T-helper 22 cell (primary cell): ENCODE measurements around the gene DNMT3A.

ENCODE experiments used
- DNase-seq: peaks from one replicate; pipeline ENCODE4 v3.0.0-alpha.2; 2020; ENCODE audit warnings: low read depth

Gene DNMT3A

DNA sequence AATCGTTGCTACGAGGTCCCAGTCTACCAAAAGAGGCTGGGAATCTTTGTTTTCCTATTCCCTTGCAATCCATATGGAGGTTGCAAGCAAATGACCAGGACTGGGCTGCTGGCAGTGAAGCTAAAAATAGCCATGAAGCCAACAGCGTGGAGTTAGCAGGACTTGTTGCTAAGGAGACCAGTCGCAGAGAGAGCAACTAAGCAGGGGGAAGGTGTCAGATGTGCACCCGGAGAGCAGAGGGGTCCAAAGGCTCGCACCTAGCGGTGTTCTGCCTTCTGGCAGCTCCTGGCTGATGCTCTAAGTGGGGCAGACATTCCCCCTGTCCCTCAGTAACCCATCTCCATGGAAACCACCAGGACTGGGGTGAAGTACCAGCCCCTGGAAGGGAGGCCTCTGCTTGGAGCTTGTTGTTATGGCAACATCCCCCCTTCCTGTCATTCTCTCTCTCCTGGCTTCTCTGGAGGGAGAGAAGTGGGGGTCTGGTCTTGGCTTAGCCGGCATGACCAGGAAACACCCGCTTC, 84.6 kb downstream of the DNMT3A start:
- DNase-seq = no peak

DNA sequence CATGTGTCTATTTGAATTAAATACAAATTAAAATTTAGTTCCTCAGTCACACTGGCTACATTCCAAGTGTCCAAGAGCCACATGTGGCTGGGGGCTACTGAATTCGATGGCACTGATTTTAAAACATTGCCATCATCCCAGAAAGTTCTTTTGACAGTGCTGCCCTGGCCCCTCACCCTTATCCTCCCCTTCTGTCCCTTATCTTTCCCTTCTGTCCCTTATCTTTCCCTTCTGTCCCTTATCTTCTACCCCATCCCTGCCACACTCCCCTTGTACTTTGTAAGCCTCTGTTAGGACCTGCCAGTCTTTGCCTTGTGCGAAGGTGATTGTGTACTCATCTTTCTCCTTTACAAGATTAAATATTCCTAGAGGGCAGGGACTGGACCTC, 85.2 kb downstream of the DNMT3A start:
- no peak for DNase-seq

DNA sequence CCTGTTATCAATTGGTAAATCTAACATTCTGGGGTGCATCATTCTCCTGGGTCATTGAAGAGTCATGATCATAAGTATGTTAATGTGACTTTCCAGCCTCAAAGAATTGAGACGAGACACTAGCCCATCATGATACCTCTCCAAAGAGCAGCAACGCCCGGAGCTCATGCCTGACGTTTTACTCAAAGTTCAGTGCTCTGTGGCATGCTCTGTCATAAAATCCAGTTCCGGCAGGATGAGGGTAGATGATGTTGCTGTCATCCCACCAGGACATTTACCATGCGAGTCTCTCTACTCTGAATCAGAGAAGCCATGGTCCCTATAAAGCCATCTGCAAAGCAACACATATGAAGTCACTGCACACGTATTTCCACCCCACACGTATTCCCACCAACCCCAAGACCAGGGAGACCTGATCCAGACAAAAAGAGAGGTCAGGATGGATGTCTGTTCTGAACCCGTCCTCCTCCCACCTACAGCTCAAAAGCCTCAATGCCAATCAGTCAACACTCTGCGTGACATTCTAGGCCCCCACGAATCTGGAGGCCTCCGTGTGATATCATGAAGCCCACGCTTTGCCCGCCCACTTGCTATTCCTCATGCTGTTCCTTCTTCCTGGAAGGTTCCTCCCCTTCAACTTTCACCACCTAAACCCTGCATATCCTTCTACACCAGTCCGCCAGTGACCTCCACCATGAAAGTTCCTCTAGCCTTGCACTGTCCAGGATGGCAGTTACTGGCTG, 85.8 kb downstream of the DNMT3A start:
- no peak for DNase-seq

DNA sequence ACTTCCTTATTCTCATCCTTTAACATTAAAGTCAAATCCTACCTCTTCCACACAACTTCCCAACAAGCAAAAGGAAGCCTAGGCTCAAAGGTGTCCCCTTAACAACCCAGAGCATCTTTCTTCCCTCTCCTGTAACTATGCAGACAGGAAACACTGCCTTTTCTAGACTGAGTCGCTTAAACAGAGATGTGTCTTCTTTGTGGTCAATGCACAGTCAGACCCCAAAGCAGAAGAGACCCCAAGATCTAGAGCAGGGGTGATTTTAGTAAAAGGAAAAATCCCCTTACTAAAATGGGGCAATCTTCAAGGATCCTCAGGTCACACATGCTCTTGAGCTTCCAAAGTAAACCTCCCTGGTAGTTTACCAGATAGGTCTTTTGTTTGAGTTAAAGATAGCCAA, 86.8 kb downstream of the DNMT3A start:
- DNase-seq = no peak

DNA sequence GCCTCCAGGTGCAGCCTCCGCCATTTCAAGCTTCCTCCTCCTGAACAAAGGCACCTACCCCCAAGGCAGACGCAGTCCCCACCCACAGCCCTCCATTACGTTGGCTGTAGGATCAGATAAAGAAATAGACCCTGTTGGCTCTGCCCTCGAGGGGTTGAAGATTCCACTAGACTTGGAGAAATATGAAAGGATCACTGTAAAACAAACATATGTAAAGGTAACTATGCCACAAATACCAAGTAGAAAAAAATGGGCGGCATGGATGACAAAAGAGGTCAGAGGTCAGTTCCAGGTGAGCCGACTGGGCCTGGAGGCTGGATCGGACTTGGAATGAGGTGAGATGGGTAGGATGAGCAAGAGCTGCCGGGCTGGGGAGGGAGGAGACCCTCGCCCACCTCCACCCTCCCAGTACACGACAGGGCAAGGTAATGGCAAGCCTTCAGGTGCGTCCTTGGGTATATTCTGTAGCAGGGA, 88.5 kb downstream of the DNMT3A start:
- DNase-seq = no peak

DNA sequence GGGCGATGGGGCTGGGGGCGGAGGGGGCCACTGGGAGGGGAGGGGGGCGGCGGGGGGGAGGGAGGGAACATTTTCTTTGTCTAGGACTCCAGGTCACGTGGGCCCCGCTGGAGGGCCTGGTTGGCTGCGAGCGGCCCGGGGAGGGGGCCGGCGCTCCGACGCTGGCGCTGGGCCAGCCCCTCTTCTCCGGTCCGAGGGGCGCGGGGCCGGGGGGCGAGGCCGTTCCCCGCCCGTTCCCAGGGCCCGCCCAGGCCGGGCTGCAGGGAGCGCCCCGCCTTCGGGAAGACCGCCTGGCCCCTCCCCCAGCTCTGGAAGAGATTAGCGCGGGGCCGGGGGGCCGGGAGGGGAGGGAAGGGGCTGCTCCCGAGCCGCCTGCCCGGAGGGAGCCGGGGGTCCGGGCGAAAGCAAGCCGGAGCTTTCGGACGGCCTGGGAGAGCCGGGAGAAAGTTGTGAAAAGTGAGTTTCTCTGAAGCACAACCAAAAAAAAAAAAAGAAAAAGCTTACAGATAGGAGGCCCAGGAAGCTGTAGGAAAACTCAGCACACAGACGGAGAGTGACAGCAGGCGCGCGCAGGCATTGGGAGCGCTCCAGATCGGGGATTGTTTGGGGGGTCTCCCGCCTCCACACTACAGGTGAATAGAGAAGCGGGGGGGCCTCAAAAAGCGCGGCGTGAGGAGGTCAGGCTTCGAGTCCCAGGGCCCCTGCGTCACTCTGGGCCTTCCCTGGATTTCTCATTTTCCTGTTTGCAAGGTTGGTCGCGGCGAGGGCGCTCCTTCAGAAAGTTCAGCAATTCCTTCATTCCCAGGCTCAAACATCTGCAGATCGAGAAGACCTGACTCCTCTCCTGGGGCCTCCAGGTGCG, 89.2 kb downstream of the DNMT3A start:
- DNase-seq = peak; percentile 45

DNA sequence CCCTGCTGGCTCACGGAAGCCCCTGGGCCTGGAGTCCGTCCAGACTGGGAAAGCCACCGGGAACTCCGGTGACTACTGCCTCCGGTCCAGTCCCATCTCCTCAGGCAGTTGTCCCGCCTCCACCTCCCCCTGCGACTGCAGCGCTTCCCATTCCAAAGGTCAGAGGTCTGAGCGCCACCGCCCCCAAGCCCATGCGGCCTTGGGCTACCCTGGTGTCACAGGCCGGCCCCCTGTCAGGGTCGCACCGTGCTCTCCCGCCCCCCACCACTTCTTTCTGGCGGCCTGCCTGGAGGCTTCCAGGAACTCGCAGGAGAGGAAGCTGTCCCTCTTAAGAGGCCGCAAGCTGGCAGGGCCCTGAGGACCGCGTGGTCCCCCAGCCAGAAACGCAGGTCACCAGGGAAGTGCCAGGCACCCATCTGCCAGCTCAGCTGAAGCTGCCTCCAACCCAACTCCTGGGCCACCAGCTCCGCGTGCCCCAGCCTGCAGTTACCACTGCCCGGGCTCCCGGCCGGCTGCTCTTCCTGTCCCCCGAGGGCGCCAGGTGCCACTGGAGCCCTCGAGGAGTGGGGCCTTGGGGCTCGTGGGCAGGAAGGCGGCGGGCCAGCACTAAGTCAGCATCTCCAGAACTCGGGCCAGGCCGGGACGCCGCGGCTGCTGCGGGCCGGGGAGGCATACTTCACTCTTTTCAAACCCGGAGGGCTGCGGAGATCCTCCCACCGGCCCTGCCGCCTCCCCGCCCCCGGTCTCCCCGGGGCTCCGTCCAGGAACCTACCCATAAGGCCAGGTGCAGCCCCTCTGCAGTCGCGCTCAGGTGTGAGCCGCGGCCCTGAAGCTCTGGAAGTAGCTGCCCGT, 90.1 kb downstream of the DNMT3A start:
- no peak for DNase-seq

DNA sequence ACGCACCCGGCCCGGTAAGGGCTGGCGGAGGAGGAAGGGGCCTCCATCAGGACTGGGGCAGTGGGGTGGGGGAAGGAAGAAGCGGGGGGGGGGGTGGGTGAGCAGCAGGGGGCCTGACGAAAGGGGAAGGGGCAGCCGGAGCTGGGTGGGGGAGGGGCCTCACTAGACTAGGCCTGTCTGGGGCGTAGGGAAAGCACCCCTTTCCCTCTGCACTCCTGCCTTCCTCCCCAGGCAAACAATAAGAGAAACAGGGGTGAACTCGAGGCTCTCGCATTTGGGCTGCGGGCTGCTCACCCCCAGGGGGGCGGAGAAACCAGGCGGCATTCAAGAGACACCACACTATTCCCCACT, 90.7 kb downstream of the DNMT3A start:
- no peak for DNase-seq

DNA sequence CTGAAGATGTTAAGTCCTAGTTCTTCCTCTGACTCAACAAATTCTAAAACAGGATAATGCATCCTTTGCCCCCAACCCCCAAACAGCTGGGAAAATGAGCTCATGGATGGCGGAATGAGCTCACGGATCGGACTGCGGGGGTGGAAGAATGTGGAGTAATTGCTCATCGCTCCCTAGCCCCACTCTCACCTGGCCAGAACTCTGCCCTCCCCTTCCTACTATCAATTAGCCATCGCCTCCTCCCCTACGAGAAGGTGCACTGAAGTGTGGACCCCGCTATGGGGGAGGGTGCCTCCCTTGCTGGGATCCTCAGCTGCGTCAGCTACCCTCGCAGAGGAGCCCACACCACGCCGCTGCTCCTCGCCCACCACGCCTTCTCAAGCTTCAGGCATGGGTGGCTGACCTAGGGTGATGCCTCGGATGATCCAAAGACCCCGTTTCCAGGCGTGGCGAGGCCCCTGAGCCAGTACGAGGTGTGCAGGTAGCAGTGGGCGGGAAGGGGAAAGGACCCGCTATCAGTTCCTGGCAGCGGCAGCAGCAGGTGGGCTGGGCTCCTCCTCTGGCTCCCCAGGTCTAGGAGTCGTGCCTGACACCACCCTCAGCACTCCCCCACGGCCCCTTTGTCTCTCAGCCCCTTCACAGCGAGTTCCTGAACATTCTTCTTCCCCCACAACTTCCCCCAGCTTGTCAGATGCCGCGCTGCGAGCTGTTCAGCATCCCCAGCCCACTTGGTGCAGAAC, 91.2 kb downstream of the DNMT3A start:
- no peak for DNase-seq

DNA sequence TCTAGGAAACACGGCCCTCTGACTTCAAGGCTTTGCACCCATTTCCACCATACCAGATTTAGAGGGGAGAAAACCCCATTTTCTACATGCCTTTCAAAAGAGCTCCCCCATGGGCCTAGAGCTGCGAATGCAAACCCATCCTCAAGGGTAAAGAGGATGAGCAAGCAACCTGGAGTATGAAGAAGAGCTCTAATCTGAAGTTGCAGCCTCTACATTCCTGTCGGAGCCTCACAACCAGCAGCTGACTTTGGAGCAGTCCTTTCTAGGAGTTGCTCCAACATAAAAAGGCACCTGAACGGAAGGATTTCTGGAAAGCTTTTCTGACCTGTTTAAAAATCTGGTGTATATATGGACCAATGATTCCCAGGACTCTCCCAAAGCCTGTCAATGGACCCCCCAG, 91.9 kb downstream of the DNMT3A start:
- no peak for DNase-seq

DNA sequence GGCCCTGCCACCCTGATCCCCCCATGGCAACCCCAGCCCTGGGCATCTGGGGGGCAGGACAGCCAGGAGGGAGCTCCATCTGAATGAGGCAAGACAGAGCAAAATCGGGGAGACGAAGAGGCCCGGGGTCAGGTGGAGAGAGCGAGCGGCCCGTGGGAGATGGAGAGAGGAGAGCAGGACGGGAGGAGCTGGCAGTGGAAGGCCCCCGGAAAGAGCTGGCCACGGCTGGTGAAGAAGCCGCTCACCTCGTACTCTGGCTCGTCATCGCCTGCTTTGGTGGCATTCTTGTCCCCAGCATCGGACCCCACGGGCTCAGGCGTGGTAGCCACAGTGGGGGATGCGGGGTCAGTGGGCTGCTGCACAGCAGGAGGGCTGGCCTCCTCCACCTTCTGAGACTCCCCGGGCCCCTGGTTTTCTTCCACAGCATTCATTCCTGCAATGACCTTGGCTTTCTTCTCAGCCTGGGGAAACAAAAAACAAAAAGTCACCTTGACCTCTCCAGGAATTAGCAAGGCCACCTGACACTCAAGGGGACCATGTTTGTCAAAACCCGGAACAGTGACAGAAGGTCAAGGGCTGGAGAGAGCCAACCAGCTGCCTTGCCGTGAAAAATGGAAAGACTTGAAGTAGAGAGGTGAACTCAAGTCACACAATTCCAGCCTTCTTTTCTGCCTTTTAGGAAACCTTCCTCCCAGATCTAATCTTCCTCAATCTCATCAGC, 93.8 kb downstream of the DNMT3A start:
- DNase-seq = no peak

DNA sequence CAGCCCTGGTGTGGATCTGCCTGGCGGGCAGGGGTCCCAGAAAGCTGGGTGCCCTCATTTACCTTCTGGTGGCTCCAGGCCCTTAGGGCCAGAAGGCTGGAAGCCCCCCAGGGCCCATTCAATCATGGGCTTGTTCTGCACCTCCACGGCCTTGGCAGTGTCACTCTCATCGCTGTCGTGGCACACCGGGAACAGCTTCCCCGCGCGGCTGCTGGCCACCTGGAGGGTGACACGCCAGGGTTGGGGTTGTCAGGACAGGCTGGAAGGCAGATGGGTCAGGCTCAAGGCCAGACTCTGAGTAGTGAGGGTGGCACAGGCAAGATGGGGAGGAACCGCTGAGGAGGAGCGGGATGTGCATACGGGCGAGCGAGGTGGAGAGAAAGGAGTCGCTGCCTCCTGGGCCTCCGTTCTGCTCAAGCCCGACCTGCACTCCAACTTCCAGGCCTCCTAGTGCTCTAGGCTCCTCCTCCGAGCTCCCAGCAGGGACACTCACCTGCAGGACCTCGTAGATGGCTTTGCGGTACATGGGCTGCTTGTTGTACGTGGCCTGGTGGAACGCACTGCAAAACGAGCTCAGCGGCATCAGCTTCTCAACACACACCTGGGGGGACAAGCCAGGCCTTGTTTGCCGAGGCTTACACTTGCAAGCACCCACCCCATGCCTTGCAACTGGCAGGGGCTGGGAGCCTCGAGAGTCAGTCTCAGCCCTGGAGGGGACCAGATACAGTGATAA, 95.0 kb downstream of the DNMT3A start:
- no peak for DNase-seq

DNA sequence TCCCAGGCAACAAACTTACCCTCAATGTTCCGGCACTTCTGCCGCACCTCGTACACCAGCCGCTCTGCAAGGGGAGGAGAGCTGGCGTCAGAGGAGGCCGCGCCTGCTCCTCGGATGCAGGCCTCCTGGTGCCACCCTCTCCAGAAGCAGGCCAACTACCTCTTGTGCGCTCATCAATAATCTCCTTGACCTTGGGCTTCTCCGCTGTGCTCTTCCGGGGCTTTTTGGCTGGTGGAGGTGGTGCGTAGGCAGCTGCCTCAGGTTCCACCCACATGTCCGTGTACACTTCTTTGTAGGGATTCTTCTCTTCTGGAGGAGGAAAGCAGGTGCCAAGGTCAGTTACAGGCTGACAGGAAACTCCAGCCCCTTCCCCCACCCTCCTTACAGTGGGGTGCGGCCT, 95.7 kb downstream of the DNMT3A start:
- DNase-seq = no peak

DNA sequence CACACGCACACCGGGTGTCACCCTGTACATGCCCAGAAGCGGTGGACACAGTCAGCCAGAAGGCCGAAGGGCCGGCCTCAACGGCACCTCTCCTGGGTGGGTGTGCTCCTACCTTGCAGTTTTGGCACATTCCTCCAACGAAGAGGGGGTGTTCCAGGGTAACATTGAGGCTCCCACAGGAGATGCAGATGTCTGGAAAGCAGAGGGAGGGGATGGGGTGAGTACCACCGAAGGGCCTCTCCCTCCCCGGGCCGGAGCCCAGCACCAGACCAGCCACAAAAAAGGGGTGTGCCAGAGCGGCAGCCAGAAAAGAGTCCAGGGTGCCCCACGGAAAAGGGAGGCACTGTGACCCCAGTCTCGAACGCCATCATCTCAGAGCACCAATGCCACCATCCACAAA, 96.6 kb downstream of the DNMT3A start:
- no peak for DNase-seq

DNA sequence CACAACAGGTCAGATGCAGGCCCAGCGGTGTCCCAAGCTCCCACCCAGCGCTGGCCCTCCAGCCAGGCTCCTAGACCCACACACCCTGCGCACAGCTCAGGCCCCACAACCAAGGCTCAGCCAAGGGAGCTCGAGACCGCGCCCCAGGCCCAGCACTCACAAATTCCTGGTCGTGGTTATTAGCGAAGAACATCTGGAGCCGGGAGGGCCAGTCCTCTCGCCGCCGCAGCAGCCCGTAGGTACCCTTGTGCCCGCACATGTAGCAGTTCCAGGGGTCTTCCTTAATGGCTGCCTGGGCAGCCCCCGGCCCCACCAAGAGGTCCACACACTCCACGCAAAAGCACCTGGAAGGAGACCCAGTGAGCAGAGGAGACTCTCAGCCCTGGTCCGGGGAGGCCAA, 97.7 kb downstream of the DNMT3A start:
- no peak for DNase-seq

DNA sequence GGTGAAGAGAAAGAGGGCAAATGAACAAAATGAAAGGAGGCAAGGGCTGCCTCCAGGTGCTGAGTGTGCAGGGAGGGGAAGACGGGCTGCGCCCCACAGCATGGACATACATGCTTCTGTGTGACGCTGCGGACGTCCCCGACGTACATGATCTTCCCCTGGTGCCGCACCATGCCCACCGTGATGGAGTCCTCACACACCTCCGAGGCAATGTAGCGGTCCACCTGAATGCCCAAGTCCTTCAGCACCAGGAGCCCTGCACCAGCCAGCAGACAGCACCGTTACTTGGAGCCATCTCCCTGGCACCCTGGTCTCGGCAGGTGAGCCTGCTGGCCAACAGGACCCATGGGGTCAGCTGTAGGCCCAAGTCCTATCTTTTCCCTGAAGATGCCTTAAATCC, 100.3 kb downstream of the DNMT3A start:
- DNase-seq = no peak

DNA sequence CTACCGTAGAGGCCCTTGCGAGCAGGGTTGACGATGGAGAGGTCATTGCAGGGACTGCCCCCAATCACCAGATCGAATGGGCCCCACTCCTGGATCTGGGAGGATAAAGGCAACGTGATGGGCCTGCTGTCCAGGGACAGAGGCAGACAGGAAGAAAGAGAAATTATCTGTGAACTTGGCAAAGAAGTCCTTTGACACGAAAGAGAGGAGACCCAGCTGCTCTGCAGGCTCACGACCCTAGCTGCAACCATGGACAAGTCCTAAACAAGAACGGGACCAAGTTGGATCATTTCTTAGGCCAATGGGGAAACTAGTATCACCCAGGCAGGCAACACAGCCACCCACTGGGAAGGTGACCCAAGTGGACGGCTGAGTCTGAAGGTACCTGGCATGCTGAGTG, 101.1 kb downstream of the DNMT3A start:
- DNase-seq = no peak

DNA sequence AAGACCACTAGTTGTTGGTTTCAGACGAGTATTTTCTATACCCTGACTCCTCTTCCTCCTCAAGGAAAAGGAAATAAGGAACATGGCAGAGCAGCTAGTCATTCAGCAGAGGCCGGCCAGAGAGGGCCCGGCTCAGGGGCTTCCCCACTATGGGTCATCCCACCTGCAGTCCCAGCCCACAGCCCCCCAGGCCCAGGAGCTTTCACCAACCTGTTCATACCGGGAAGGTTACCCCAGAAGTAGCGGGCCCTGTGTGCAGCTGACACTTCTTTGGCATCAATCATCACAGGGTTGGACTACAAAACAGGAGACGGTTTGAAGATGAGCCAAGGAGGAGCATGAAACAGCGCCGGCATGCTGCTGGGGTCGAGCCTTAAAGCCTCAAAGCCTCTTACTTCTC, 102.8 kb downstream of the DNMT3A start:
- no peak for DNase-seq

DNA sequence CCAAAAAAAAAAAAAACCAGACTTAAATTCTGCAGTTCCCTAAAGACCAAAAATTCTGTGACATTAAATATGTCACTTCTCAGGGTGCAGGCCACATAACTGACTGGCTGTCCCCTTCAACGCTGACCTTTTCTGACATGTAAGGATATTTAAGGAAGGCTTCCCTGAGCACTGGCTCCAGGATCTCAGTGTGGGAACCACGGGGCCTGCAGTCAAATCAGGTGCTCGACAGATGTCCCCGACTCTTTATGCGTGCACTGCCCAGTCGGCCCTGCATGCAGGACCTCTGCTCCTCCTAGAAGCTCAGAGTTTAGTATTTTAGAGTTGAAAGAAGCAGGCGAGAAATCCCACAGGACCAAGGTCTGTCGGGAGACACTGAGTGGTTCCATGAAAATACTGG, 104.0 kb downstream of the DNMT3A start:
- DNase-seq = no peak

DNA sequence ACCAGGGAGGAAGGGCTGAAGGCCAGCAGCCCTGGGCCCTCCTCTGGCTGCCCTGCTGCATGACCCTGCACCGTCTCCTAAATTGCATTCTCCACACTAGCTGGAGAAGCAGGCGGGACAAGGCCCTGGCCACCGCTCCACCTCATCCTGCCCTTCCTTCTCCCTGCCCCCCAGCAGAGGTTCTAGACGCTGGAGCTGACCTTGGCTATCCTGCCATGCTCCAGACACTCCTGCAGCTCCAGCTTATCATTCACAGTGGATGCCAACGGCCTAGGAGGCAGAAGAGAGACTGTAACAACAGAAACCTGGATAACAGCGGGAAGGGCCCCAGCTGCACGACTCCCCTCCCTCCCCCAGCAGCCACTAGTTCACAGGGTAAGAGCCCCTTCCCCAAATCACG, 105.0 kb downstream of the DNMT3A start:
- DNase-seq = no peak
